OCI-M1 (cell line): ENCODE results near the gene RPL13.
"Not testable (repeated sequence)": the region's sequence is repeated elsewhere in the genome, so short reads cannot be mapped to it uniquely, and the experiment has no call there.

Experiments
- DNase-seq: peaks from one replicate; lab custom pipeline; 2025; lab: John Stamatoyannopoulos, UW

The RPL13 gene

GRCh38 chr16:89577055-89577759 lies 16.7 kb downstream of the RPL13 start:
- no peak for DNase-seq

GRCh38 chr16:89579351-89579750 lies 18.9 kb downstream of the RPL13 start:
- no peak for DNase-seq

GRCh38 chr16:89581045-89581695 lies 20.7 kb downstream of the RPL13 start:
- DNase-seq: no peak

GRCh38 chr16:89581861-89582563 lies 21.5 kb downstream of the RPL13 start:
- DNase-seq: no peak

GRCh38 chr16:89582614-89583196 lies 22.2 kb downstream of the RPL13 start:
- no peak for DNase-seq

- no peak for DNase-seq
Measured at GRCh38 chr16:89583197-89583894, 22.9 kb downstream of the RPL13 start.

- no peak for DNase-seq
Measured at GRCh38 chr16:89583895-89584644, 23.6 kb downstream of the RPL13 start.

- no peak for DNase-seq
Measured at GRCh38 chr16:89584768-89585549, 24.5 kb downstream of the RPL13 start.

- DNase-seq: no peak
Measured at GRCh38 chr16:89586218-89586617, 25.7 kb downstream of the RPL13 start.

- no peak for DNase-seq
Measured at GRCh38 chr16:89586853-89587252, 26.4 kb downstream of the RPL13 start.

GRCh38 chr16:89587676-89588075 lies 27.2 kb downstream of the RPL13 start:
- DNase-seq: not testable (repeated sequence)

- no peak for DNase-seq
Measured at GRCh38 chr16:89588413-89589109, 28.1 kb downstream of the RPL13 start.

GRCh38 chr16:89589241-89589926 lies 28.9 kb downstream of the RPL13 start:
- no peak for DNase-seq

- DNase-seq: no peak
Measured at GRCh38 chr16:89593841-89594240, 33.4 kb downstream of the RPL13 start.

GRCh38 chr16:89595330-89596060 lies 35.0 kb downstream of the RPL13 start:
- no peak for DNase-seq

GRCh38 chr16:89596061-89596689 lies 35.7 kb downstream of the RPL13 start:
- no peak for DNase-seq

GRCh38 chr16:89596957-89597649 lies 36.6 kb downstream of the RPL13 start:
- no peak for DNase-seq

- peak; percentile 15 for DNase-seq
Measured at GRCh38 chr16:89598199-89598598, 37.7 kb downstream of the RPL13 start.
